GM19043 (cell line): ENCODE measurements around the gene OVOL3.
"Not testable (repeated sequence)": the region's sequence is repeated elsewhere in the genome, so short reads cannot be mapped to it uniquely, and the experiment has no call there.

ENCODE experiments used
- ATAC-seq: cut with Tn5 transposase; IDR thresholded peaks from one replicate; pipeline ENCODE4 v1.9.1; 2021; ENCODE audit warnings: low read depth; ENCODE audit not compliant: unreplicated experiment

OVOL3 gene

DNA sequence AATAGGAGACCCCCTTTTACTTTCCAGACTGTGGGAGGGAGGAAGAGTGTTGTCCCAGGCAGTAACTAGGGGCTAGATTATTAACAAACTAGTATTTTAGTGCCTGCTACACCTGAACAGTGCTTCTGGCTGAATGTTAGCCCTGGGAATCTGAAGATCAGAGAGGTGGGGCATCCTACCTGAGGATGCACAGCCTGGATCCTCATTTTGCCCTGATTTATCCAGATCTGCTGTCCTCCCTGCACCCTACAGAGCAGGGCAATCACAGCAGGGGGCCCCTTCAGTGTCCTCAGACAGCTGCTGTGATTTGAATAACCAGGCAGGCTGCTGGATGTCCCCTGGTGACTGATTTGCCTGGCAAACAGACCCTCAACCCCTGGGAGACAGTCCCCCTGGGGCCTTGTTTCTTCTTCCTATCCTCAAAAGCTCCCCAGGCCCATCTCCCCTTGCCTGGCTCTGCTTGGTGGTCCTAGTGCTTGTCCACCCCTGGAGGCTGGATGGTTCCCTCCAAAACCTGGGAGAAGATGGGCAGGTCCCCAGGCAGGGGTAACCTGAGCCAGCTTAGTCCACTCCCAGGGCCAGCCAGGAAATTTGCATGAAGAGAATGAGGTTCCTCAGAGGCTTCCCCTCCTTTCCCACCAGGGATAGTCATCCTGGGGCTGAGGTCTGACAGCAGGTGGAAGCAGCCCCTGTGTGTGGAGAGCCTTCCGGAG, at the start of gene OVOL3:
TSS of gene OVOL3 (plus strand) at position 657 of the 713 bp plus-strand sequence. CDS start 60 bp downstream, outside the sequence.
- ATAC-seq, result no peak

DNA sequence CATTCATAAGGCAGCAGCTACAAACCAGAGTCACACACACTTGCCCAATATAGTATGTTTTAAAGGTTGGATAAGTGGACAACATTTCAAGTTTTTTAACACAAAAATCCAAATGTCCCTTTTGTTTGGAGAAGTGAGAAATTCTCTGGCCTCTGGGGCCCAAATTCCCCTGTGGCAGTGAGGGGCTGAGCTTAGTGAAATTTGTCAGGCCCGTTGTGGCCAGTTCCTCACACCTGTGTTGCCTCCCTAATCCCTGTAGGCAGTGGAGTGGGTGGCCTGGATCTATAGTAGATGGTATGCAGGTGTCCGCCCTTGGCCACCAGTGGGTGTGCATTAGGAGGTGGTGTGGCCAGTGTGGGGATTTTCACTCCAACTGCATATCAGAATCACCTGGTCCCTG, 49.6 kb upstream of the OVOL3 start:
- ATAC-seq, result no peak

DNA sequence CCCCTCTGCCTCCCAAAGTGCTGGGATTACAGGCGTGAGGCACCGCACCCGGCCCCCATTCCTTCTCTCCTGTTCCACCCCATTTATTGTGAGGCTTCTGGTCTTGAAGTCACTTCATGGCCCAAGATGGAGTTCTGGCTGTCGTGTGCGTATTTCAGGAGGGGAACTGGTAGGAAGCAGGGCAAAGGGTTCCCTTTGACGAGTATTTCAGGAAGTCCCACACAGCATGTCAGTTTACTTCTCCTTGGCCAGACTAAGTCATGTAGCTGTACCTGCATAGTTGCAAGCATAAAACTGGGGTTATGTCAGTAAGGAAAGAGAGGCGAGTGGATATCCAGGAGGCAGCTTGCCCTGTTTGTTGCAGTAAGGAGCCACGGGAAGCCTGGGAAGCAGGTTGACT, 46.1 kb upstream of the OVOL3 start:
- no peak for ATAC-seq

DNA sequence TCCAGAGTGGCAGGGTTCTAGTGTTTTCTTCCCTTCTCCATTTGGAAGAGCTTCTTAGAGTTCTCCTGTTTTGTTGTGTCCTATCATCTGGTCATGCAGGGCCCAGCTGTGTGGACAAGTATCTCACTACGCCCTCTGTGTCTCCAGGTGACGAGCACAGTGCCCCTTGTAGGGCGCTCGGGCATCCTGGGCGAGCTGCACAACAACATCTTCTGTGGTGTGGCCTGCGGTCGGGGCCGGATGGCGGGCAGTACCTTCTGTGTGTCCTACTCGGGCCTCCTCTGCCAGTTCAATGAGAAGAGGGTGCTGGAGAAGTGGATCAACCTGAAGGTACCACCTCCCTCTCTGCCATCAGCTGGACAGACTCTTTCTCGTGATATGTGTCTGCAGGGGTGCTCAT, 43.3 kb upstream of the OVOL3 start:
- no peak for ATAC-seq

DNA sequence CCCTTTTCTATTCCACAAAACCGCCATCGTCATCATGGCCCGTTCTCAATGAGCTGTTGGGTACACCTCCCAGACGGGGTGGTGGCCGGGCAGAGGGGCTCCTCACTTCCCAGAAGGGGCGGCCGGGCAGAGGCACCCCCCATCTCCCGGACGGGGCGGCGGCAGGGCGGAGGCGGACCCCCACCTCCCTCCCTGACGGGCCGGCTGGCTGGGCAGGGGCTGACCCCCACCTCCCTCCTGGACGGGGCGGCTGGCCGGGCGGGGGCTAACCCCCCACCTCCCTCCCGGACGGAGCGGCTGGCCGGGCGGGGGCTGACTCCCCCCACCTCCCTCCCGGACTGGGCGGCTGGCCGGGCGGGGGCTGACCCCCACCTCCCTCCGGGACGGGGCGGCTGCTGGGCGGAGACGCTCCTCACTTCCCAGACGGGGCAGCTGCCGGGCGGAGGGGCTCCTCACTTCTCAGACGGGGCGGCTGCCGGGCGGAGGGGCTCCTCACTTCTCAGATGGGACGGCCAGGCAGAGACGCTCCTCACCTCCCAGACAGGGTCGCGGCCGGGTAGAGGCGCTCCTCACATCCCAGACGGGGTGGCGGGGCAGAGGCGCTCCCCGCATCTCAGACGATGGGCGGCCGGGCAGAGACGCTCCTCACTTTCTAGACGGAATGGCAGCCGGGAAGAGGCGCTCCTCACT, 42.0 kb upstream of the OVOL3 start:
- ATAC-seq, result not testable (repeated sequence)

DNA sequence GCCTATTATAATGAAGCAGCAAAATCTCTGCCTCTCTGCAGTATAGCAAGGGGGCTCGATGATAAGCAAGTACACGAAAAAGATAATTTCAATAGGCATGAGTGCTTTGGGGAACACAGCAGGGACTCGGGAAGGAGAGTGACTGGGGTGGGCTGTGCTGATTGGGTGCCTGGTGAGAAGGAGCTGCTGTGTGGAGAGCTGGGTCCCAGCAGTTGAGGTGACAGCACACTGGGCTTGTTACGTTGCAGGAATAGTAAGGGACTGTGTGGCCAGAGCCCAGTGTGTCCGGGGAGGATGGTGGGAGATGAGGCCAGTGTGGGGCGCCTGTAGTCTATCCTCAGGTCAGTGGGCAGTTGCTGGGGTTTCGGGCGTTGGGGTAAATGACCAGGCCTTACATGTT, 38.9 kb upstream of the OVOL3 start:
- ATAC-seq, result no peak

DNA sequence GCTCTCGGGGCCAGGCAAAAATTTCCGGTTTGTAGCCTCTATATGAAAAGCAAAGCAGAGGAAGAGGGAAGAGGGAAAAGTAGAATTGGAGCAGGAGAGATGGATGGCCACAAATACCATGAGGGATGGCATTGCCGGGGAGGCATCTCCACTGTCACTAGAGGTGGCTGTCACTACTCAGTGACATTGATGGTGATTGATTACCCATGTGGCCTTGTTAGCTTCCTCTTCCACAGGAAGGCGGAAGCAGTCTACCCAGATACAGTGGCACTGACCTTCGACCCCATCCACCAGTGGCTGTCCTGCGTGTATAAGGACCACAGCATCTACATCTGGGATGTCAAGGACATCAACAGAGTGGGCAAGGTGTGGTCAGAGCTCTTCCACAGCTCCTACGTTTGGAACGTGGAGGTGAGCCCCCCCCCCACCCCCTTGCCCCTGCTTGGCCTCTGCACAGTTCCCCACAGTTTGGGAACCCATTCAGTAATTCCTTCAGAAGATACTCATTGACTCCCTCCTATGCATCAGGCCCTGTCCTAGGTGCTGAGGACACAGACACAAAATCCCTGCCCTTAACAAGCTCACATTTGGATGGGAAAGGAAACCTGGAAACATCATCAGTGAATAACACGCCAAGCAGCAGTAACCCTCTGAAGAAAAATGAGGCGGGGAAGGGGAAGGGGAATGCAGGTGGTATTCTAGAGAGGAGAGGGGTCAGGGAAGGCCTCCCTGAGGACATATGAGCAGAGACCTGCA, 37.6 kb upstream of the OVOL3 start:
- ATAC-seq, result no peak

DNA sequence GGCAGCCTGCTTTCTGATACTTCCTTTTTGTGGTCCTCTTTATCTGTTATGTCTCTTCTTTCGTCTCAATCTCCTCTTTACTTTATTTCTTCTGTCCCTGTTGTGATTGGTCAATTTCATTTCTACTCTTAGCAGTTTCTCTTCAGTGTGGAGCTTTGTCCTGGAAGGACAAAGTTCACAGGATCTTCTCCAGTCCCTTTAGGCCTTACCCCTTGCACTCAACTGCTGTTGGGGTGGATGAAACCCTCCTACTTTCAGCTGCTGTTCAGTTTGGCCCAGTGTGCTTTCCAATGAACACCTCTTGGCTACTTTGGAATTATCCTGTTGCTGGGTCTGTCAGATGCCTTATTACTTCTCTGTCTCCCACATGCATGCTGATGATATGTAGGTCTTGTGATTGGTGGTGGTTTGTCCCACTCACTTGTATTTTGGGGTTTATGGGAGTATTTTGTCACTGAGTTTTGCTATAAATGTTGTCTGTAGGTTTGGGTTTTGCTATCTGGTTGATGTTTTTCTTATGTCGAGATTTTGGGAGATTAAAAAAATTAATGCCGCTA, 31.5 kb upstream of the OVOL3 start:
- no peak for ATAC-seq

DNA sequence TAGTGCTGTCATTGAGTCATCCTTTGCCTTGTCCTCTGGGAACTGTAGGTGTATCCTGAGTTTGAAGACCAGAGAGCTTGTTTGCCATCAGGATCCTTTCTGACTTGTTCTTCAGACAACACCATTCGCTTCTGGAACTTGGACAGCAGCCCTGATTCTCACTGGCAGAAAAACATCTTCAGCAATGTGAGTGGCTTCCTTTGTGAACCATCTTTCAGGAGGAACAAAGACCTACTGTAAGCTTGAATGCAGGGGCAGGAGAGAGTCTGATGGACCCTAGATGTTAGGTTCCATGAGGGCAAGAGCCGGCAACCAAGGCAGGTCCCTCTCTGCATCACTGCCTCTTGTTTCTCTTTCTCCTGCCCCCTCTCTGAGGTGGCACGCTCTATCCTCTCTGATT, 29.6 kb upstream of the OVOL3 start:
- no peak for ATAC-seq

DNA sequence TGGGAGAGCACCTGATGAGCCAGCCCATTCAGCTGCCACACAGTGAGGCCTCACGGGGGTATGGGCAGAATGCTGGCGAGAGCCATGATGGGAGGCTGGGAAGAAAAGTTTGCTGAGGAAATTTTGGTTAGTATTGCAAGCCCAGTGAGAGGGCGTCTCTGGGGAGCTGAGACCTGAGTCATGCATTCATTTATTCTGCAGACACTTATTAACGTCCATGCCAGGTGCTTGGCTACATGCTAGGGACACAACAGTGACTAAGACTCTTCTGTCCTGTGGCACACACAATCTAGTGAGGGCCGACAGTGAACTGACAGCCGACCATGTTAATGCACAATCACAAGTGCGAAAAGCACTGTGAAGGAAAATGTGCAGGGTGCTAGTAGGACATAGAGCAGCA, 29.0 kb upstream of the OVOL3 start:
- ATAC-seq, result no peak

DNA sequence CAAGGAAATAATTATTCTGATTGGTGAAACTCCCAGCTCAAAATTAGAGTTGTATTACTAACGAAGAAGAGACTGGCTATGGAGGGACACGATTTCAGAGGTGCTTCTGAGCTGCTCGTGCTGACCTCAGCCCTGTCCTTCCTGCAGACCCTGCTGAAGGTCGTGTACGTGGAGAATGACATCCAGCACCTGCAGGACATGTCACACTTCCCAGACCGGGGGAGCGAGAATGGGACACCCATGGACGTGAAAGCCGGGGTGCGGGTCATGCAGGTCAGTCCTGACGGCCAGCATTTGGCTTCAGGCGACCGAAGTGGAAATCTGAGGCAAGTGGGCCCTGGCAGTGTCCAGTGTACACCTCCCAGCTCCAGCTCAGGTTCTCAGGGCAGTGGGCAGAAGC, 28.0 kb upstream of the OVOL3 start:
- no peak for ATAC-seq

DNA sequence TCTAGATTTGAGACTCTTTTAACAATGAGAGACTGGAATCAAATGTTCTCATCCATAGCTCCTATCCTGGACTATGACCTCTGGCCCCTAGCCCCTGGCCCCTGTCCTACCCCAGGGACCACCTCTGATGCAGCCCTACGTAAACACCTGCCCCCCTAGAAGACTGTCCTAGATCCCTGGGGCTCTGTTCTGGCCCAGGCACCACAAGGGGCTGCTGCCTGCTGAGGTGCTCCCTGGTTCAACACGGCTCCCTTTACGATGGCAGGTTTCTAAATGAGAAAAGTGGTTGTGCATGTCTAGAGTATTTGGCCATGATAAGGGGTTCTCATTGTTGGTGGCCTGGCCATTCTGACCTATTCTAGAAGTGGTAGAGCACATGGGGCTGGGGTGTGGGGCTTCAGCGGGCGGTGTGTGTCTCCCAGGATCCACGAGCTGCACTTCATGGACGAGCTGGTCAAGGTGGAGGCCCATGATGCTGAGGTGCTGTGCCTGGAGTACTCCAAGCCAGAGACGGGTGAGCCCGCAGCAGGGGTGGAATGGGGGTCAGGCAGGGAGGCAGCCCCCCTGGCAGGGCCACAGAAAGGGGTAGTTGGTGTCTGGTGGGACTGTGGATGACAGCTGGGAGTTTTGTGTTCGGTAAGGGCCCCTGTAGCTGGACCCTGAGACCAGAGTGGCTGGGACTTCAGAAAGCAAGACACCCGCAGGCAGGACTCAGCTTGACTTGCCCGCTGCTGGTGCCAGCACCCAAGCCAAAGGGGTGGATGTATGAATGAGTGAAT, 26.5 kb upstream of the OVOL3 start:
- no peak for ATAC-seq

DNA sequence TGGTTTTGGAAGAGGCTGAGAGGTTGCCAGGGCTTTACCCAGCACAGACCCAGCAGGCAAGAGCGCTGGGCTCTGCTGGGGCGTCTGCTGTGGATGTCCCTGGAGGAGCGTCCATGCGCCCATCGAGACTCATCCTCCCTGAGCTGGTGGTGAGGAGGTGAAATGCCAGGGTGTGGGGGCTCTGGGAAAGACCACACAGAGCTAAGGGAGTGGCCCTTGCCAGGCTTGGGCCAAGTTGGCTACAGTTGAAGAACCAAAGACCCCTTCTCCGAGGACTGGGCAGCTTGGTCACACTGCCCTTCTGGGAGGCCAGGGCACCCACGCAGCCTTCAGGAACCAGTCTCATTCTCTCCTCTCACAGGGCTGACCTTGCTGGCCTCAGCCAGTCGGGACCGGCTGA, 24.6 kb upstream of the OVOL3 start:
- no peak for ATAC-seq

DNA sequence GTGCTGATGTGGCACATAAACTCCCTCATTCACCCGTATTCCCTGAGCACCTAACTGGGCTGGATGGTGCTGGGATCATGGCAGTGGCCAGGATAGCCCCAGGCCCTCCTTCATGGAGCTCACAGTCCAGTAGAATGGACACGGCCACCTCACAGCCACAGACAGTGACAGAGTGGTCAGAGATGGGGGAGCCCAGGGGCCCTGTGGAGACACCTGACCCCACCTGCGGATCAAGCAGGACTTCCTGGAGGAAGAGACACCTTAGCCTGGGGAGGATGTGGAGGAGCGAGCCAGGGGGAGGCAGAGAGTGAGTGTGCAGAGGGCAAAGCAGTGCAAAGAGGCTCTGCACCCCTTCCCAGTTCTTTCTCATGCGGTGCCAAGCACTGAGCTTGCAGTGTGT, 21.1 kb upstream of the OVOL3 start:
- no peak for ATAC-seq

DNA sequence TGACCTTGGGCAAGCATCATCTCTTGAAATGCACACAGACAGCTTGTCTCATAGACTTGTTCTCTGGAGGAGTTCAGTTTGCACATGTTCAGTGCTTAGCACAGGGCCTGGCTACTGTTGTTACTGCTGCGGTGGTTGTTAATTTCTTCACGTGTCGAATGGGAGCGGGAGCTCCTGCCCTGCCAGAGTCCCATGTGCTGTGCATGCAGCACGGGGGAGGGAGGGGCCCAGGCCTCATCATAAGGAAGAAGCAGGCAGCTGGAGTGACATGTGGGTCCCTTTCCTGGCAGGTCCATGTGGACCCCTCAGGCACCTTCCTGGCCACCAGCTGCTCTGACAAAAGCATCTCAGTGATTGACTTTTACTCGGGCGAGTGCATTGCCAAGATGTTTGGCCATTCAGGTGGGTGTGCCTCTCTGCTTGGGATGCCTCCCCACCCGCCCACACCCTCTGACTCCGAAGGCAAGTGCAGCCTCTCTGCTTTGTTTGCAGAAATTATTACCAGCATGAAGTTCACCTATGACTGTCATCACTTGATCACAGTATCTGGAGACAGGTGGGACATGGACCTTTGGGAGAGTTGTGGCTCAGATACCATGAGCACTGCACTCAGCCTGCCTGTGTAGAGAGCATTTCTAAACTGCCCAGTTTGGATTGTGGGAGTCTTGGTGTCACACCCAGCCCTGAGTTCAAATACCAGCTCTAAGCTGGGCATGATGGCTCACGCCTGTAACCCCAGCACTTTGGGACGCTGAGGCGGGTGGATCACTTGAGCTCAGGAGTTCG, 19.8 kb upstream of the OVOL3 start:
- ATAC-seq, result no peak

DNA sequence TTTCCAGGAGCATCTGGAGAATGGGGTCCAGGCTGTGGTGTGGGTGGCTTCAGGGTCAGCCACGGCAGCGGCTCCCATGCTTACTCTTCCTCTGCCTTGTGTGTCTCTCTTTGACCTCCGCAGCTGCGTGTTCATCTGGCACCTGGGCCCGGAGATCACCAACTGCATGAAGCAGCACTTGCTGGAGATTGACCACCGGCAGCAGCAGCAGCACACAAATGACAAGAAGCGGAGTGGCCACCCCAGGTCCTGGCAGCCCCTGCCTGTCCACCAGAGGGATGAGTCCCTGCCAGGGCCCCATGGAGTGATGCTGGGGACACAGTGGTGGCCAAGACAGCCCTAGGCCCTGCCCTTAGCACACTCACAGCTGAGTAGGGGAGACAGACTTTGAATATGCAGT, 18.4 kb upstream of the OVOL3 start:
- ATAC-seq, result no peak

DNA sequence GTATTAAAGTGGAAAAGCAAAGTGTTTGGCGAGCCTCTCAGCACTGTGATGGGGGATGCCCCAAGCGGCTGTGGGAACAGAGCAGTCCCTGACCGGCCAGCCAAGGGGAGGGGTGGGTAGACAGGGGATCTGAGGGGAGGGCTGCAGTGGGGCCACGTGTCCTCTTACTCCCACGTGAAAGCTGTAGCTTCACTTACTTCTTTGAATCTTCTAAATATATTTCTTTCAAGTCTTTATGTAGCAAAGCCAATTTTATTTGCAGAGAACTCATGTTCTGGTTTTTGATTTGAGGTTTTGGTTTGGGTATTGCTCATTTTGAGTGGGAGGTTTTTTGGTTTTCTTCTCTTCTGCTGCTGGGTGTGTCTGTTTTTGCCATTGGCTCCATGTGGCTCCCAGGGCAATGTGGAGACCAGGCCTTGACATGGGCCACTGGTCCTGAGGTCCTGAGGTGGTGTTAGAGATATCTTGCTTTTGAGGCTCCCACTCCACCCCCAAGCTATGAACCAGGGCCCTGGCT, 17.7 kb upstream of the OVOL3 start:
- no peak for ATAC-seq

DNA sequence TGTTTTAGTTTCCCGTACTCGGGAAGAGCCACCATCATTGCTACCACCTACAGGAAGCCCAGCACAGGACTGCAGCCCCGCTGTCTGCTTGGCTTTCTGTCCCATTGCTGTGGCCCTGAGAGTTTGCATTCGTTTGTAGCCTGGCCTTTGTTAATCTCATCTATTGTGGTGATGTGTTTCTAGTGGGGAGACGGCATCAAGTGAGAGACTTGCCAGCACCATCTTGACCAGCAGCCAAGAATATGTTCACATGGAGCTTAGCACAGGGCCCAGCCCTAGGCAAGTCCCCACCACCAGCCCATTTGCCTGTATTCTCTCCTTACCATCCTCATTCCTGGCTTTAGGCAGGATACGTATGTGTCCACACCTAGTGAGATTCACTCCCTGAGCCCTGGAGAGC, 17.3 kb upstream of the OVOL3 start:
- no peak for ATAC-seq

DNA sequence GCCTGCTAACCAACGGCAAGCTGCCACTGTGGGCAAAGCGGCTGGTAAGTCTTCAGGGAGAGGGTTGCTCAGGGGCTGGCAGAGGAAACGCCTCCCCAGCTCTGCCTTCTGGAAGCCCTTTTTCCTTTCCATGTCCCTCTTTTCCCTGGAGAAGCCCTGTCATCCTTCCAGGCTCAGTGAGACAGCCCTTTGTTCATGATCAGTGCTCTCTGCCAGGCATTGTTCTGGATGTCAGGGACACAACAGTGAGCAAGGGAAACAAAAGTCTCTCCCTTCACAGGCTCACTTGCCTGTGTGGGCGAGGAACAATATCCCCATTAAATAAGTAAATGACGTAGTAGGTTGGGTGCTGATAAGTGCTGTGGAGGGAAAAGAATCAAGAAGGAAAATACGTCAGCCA, 13.9 kb upstream of the OVOL3 start:
- no peak for ATAC-seq
